K562 (cell line): Measurements from ENCODE around the gene SBF1.

Experiments used
- SETDB1 ChIP-seq: IDR thresholded peaks from one replicate; pipeline ENCODE4 v1.6.1; 2012; ENCODE audit warnings: low read length, control low read depth, inconsistent platforms
- ZNF395 ChIP-seq: fragments of 200-800 bp; sonication (Bioruptor generic); IDR thresholded peaks from 2 replicates; pipeline ENCODE4 v1.6.1; 2017; ENCODE audit warnings: missing genetic modification characterization, missing compliant biosample characterization

- no peak for TF ChIP-seq SETDB1
- TF ChIP-seq ZNF395 (CRISPR knock-in tag), result no peak
Observed at GRCh38 chr22:50523806-50524675, 49.2 kb upstream of the SBF1 start.
